Motor neuron (in vitro differentiated cells): Measurements from ENCODE around the gene OSGEP. TPM values are rescaled to one million over a fixed set of nuclear protein-coding genes. Genes with fewer than 3 reads are reported as not detected.

Experiments used
- ATAC-seq, 8 experiments: fragments of 200-7000 bp; cut with Tn5 transposase; replicated peaks in 6 of 8; 2 replicates each; pipeline ENCODE4 v1.8.0; 2021; ENCODE audit warnings: mild to moderate bottlenecking in 8 of 8, moderate library complexity in 8 of 8
- H3K27ac ChIP-seq, 2 donors: fragments of 250-450 bp; sonication (Bioruptor Pico); 2 replicates each; pipeline ENCODE4 v1.9.0; 2021; ENCODE audit warnings: antibody characterized with exemption in 2 of 2, mild to moderate bottlenecking in 2 of 2, moderate library complexity in 1 of 2
- H3K4me1 ChIP-seq, 2 donors: fragments of 250-450 bp; sonication (Bioruptor Pico); replicated peaks in 1 of 2; 2 replicates each; pipeline ENCODE4 v1.6.1; 2021; ENCODE audit warnings: antibody characterized with exemption in 2 of 2, mild to moderate bottlenecking in 2 of 2, moderate library complexity in 1 of 2
- H3K4me3 ChIP-seq, 5 donors: fragments of 250-450 bp; sonication (Bioruptor Pico); 2 replicates each; pipeline ENCODE4 v1.9.0; 2021; ENCODE audit warnings: antibody characterized with exemption in 5 of 5, mild to moderate bottlenecking in 5 of 5, moderate library complexity in 4 of 5
- WGBS, 10 experiments: fragments of 450-650 bp; shearing (Covaris generic); methylation state at CpG; one replicate each; pipeline ENCODE4 v1.0.0; 2022; 5-methylcytosine and 5-hydroxymethylcytosine counted together
- in situ Hi-C, 9 experiments: fragments of 400-800 bp; cut with MboI; loops; one replicate each; pipeline ENCODE4 v1.15.0; 2021; ENCODE audit warnings: low sequenced_read_pairs in 9 of 9, low pct_unique_long_range_greater_than_20kb in 2 of 9; ENCODE audit not compliant: unreplicated experiment in 9 of 9
- total RNA-seq, 8 experiments: library from RNA; unstranded; fragments of 300-600 nt; gene quantifications; 2 replicates each; pipeline versions ENCODE4 v1.2.3 to v1.2.4, GENCODE V29; 2022

Gene OSGEP
- total RNA-seq, 8 experiments from 2014 or later = 16.3 to 44.4 (median 29.4) TPM

- Histone ChIP-seq H3K4me3 (no peak overlapping the region), H3K4me1 (no peaks in the 10 kb centered on the region), H3K27ac (no peak overlapping the region)
- 31 to 98% (median 73%) methylated on average over 4 to 8 of the region's 8 CpGs for WGBS, 10 experiments
- ATAC-seq = no peak
- in situ Hi-C loops = no loop called here
Observed at GRCh38 chr14:20486684-20487395, 32.2 kb upstream of the OSGEP start.

- H3K4me3 ChIP-seq = no peak overlapping the region
- no peak overlapping the region for H3K27ac ChIP-seq
- no peaks in the 10 kb centered on the region for H3K4me1 ChIP-seq
- peak in 1 of 8 experiments; percentile 47 for ATAC-seq
- in situ Hi-C loops = no loop called here
- WGBS, 10 experiments = 0 to 68% (median 50%) methylated on average over 1 to 7 of the region's 7 CpGs; no CpG with 5 or more reads in 3 of the 10 experiments
Observed at GRCh38 chr14:20485900-20486299, 31.3 kb upstream of the OSGEP start.

GRCh38 chr14:20482382-20482781 is 27.8 kb upstream of the OSGEP start:
- Histone ChIP-seq H3K4me1 (no peaks in the 10 kb centered on the region), H3K4me3 (no peak overlapping the region), H3K27ac (no peak overlapping the region)
- no peak for ATAC-seq
- in situ Hi-C loops = no loop called here
- 21 to 100% (median 88%) methylated on average over 2 to 5 of the region's 5 CpGs; no CpG with 5 or more reads in 1 of the 10 experiments for WGBS, 10 experiments

- in situ Hi-C loops = no loop called here
- ATAC-seq = no peak
- Histone ChIP-seq H3K27ac (no peak overlapping the region), H3K4me1 (no peaks in the 10 kb centered on the region), H3K4me3 (no peak overlapping the region)
- 57 to 100% (median 80%) methylated on average over 1 to 2 of the region's 2 CpGs; no CpG with 5 or more reads in 1 of the 10 experiments for WGBS, 10 experiments
Observed at GRCh38 chr14:20478894-20479293, 24.3 kb upstream of the OSGEP start.

- H3K4me3 ChIP-seq = no peak overlapping the region
- 20 to 100% (median 100%) methylated on average over 1 of the region's 1 CpG for WGBS, 10 experiments
- in situ Hi-C loops = no loop called here
- H3K4me1 ChIP-seq = no peaks in the 10 kb centered on the region
- ATAC-seq = peak in 2 of 8 experiments; percentile 2 to 36
- no peak overlapping the region for H3K27ac ChIP-seq
Observed at GRCh38 chr14:20477211-20477876, 22.7 kb upstream of the OSGEP start.

GRCh38 chr14:20476776-20477175 is 22.2 kb upstream of the OSGEP start:
- 79 to 100% (median 100%) methylated on average over 1 to 5 of the region's 5 CpGs; no CpG with 5 or more reads in 1 of the 10 experiments for WGBS, 10 experiments
- in situ Hi-C loops = no loop called here
- Histone ChIP-seq H3K4me1 (no peaks in the 10 kb centered on the region), H3K27ac (no peak overlapping the region), H3K4me3 (no peak overlapping the region)
- no peak for ATAC-seq

GRCh38 chr14:20472536-20473169 is 18.0 kb upstream of the OSGEP start:
- no peak overlapping the region for H3K27ac ChIP-seq
- no peak overlapping the region for H3K4me3 ChIP-seq
- ATAC-seq = no peak
- WGBS, 10 experiments = 84 to 100% (median 100%) methylated on average over 1 to 2 of the region's 2 CpGs
- peaks cover 8% of the 10 kb centered on the region in 2 donors for H3K4me1 ChIP-seq
- in situ Hi-C loops = loop anchor here in 2 of 9 experiments (25.0 kb wide), 1 partner anchor 135 kb away; the partner anchor contains the start of genes CCNB1IP1 (in 2 of the 2) and PARP2 (in 2 of the 2)

- Histone ChIP-seq H3K4me1 (peaks cover 8% of the 10 kb centered on the region in 2 donors), H3K4me3 (peak overlapping the region in 4 of 5 donors; percentile 67 to 81 (median 76)), H3K27ac (no peak overlapping the region)
- WGBS, 10 experiments = 0% methylated on average over 1 to 2 of the region's 2 CpGs; no CpG with 5 or more reads in 2 of the 10 experiments
- no peak for ATAC-seq
- in situ Hi-C loops = loop anchor here in 2 of 9 experiments (25.0 kb wide), 1 partner anchor 133 kb away; the partner anchor contains the start of genes CCNB1IP1 (in 2 of the 2) and PARP2 (in 2 of the 2)
Observed at GRCh38 chr14:20470603-20470901, 15.9 kb upstream of the OSGEP start.

GRCh38 chr14:20469890-20470602 is 15.4 kb upstream of the OSGEP start:
- Histone ChIP-seq H3K4me3 (peak overlapping the region; percentile 52 to 81 (median 75)), H3K4me1 (peaks cover 8% of the 10 kb centered on the region in 2 donors), H3K27ac (no peak overlapping the region)
- WGBS, 10 experiments = 0 to 3% (median 0%) methylated on average over 1 to 9 of the region's 12 CpGs; no CpG with 5 or more reads in 1 of the 10 experiments
- peak; percentile 5 to 51 (median 14) for ATAC-seq
- in situ Hi-C loops = loop anchor here in 2 of 9 experiments (25.0 kb wide), 1 partner anchor 133 kb away; the partner anchor contains the start of genes CCNB1IP1 (in 2 of the 2) and PARP2 (in 2 of the 2)

- 0 to 5% (median 1%) methylated on average over 4 to 24 of the region's 40 CpGs; no CpG with 5 or more reads in 5 of the 10 experiments for WGBS, 10 experiments
- H3K27ac ChIP-seq = peak within 1 kb of the TSS; percentile 20 to 53
- in situ Hi-C loops = loop anchor here in 2 of 9 experiments (25.0 kb wide), 1 partner anchor 132 kb away; the partner anchor contains the start of genes CCNB1IP1 (in 2 of the 2) and PARP2 (in 2 of the 2)
Observed at GRCh38 chr14:20469242-20469889, 14.8 kb upstream of the OSGEP start, which contains the start of gene PNP. Gene PNP, plus strand, starts transcription at chr14:20469406. Its CDS starts 119 bp downstream, at chr14:20469525.

GRCh38 chr14:20468764-20469241 is 14.2 kb upstream of the OSGEP start:
- Histone ChIP-seq H3K27ac (no peak overlapping the region), H3K4me1 (peaks cover 8% of the 10 kb centered on the region in 2 donors), H3K4me3 (peak overlapping the region; percentile 52 to 81 (median 75))
- peak in 2 of 8 experiments; percentile 15 to 31 for ATAC-seq
- WGBS, 10 experiments = 23 to 100% (median 40%) methylated on average over 1 to 8 of the region's 16 CpGs; no CpG with 5 or more reads in 1 of the 10 experiments
- in situ Hi-C loops = loop anchor here in 2 of 9 experiments (25.0 kb wide), 1 partner anchor 132 kb away; the partner anchor contains the start of genes CCNB1IP1 (in 2 of the 2) and PARP2 (in 2 of the 2)

More at GRCh38 chr14:20469242-20469889, 14.8 kb upstream of the OSGEP start, which contains the start of gene PNP:
- peaks cover 8% of the 10 kb centered on the region in 2 donors for H3K4me1 ChIP-seq
- peak; percentile 90 to 98 (median 97) for ATAC-seq
- peak within 1 kb of the TSS; percentile 52 to 81 (median 75) for H3K4me3 ChIP-seq
